Coronary artery (tissue), 2 donors: ENCODE measurements around the gene DOK7.

ENCODE experiments used
- DNase-seq: peaks from one replicate; pipeline ENCODE4 v3.0.0-alpha.2; 2017; ENCODE audit warnings: low spot score
- H3K27ac ChIP-seq, 2 donors: fragments of 200-600 bp; sonication (generic); one replicate each; pipeline ENCODE4 v1.5.1; 2016 to 2019
- H3K4me3 ChIP-seq: fragments of 200-600 bp; sonication (generic); 2 replicates; pipeline ENCODE4 v1.5.1; 2016; ENCODE audit warnings: mild to moderate bottlenecking, moderate library complexity
- TF ChIP-seq, protein P1 (sequence below): fragments of 200-600 bp; sonication (generic); IDR thresholded peaks from one replicate; pipeline ENCODE4 v1.5.1; 2019; ENCODE audit warnings: antibody characterized with exemption

Gene DOK7

GRCh38 chr4:3422241-3422801 is 40.8 kb upstream of the DOK7 start:
- DNase-seq, result no peak
- no peak overlapping the region for H3K27ac ChIP-seq
- TF ChIP-seq, protein P1, sequence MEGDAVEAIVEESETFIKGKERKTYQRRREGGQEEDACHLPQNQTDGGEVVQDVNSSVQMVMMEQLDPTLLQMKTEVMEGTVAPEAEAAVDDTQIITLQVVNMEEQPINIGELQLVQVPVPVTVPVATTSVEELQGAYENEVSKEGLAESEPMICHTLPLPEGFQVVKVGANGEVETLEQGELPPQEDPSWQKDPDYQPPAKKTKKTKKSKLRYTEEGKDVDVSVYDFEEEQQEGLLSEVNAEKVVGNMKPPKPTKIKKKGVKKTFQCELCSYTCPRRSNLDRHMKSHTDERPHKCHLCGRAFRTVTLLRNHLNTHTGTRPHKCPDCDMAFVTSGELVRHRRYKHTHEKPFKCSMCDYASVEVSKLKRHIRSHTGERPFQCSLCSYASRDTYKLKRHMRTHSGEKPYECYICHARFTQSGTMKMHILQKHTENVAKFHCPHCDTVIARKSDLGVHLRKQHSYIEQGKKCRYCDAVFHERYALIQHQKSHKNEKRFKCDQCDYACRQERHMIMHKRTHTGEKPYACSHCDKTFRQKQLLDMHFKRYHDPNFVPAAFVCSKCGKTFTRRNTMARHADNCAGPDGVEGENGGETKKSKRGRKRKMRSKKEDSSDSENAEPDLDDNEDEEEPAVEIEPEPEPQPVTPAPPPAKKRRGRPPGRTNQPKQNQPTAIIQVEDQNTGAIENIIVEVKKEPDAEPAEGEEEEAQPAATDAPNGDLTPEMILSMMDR, result no peak
- no peak overlapping the region for H3K4me3 ChIP-seq

DNA sequence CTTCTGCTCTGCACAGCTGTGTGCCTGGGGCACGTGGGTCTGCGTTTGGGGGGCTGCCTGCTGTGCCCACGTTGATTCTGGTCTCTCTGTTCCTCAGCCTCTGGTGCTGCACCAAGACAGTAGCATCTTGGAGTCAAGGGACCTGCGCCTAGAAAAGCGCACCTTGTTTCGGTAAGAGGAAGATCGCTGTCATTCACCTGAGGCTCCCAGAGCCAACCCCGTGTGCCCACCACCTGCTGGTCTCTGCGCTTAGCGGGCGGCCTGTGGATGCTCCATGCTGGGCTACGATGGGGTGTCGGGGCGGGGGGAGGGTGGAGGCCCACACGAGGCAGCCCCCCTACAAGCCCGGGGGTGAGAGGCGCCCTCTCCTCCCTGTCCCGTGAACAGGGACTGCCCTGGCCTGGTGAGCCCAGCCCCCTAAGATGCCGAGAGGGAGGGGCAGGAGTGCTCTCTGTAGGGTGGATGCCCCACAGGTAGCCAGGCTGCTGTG is 40.3 kb upstream of the DOK7 start:
- no peak overlapping the region for H3K4me3 ChIP-seq
- no peak for DNase-seq
- TF ChIP-seq, protein P1, result no peak
- H3K27ac ChIP-seq, result no peak overlapping the region

DNA sequence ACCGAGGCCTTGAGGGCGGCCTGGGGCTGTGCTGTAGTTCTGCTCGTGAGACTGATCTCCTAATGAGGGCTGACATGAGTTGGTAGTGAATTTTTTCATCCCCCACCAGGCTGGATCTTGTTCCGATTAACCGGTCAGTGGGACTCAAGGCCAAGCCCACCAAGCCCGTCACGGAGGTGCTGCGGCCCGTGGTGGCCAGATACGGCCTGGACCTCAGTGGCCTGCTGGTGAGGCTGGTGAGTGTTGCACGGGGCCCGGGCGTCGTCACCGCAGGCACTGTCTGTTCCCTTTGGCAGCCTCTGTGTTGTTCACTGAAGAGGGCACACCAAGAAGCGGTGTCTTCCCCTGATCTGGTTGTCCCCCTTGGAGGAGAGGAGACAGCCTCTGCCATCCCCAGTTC is 39.7 kb upstream of the DOK7 start:
- TF ChIP-seq, protein P1, result no peak
- Histone ChIP-seq H3K4me3 (no peak overlapping the region), H3K27ac (no peak overlapping the region)
- no peak for DNase-seq

- no peak for DNase-seq
These were observed 39.2 kb upstream of the DOK7 start for GRCh38 chr4:3423952-3424351.

DNA sequence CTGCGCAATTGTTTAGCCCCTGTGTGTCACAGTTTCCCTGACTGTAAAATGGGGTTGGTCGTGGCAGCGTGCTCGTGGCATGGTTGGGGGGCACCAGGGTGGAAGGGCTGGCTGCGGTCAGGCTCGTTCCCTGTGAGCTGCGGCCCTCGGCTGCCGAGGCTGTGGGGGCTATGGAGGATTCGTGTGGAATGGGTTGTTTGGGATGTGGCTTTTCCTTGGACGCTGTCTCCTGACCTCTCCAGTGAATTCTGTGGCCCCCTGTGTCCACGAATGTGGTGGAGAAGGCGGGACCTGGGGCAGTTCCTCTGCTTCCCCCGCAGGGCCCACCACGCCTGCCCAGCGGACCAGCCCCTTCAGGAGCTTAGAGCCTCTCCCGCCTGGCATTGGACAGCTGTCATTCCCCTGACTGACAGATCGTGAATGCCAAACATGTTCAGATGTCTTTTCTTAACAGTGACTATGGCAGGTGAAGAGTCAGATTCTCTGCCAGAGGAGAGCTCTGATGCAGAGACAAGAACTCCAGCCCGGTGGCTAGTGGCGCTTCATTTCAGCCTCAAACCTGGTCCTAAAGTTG is 38.5 kb upstream of the DOK7 start:
- H3K4me3 ChIP-seq, result no peak overlapping the region
- H3K27ac ChIP-seq, result no peak overlapping the region
- DNase-seq, result no peak
- TF ChIP-seq, protein P1, result no peak

More at GRCh38 chr4:3423952-3424351, 39.2 kb upstream of the DOK7 start:
- H3K4me3 ChIP-seq, result no peak overlapping the region
- no peak overlapping the region for H3K27ac ChIP-seq
- TF ChIP-seq, protein P1, result no peak

GRCh38 chr4:3426465-3427133 is 36.5 kb upstream of the DOK7 start:
- DNase-seq, result no peak
- H3K4me3 ChIP-seq, result no peak overlapping the region

More at GRCh38 chr4:3426465-3427133, 36.5 kb upstream of the DOK7 start:
- TF ChIP-seq, protein P1, result no peak
- H3K27ac ChIP-seq, result no peak overlapping the region
